EH (cell line): ENCODE results near the gene RASA4B.
"Not testable (repeated sequence)": the region's sequence is repeated elsewhere in the genome, so short reads cannot be mapped to it uniquely, and the experiment has no call there.

Source experiments
- DNase-seq: peaks from one replicate; pipeline ENCODE4 v3.0.0-alpha.2; 2015; ENCODE audit warnings: low read depth

The RASA4B gene

GRCh38 chr7:102511860-102512522, 5.6 kb downstream of the RASA4B start:
- not testable (repeated sequence) for DNase-seq

GRCh38 chr7:102510575-102510974, 7.0 kb downstream of the RASA4B start:
- not testable (repeated sequence) for DNase-seq

- not testable (repeated sequence) for DNase-seq
Observed at GRCh38 chr7:102507410-102508088, 10.0 kb downstream of the RASA4B start.

GRCh38 chr7:102505298-102506185, 12.0 kb downstream of the RASA4B start:
- not testable (repeated sequence) for DNase-seq

GRCh38 chr7:102503141-102503540, 14.4 kb downstream of the RASA4B start:
- DNase-seq: not testable (repeated sequence)

GRCh38 chr7:102498321-102498720, 19.3 kb downstream of the RASA4B start:
- not testable (repeated sequence) for DNase-seq

- DNase-seq: not testable (repeated sequence)
Observed at GRCh38 chr7:102497308-102497707, 20.3 kb downstream of the RASA4B start.

GRCh38 chr7:102496861-102497260, 20.7 kb downstream of the RASA4B start:
- DNase-seq: not testable (repeated sequence)

- not testable (repeated sequence) for DNase-seq
Observed at GRCh38 chr7:102494473-102495149, 23.0 kb downstream of the RASA4B start.

- not testable (repeated sequence) for DNase-seq
Observed at GRCh38 chr7:102494026-102494425, 23.6 kb downstream of the RASA4B start.

GRCh38 chr7:102493220-102493935, 24.2 kb downstream of the RASA4B start:
- not testable (repeated sequence) for DNase-seq

GRCh38 chr7:102490529-102491075, 27.0 kb downstream of the RASA4B start:
- DNase-seq: not testable (repeated sequence)

GRCh38 chr7:102484317-102484716, 33.3 kb downstream of the RASA4B start:
- not testable (repeated sequence) for DNase-seq

GRCh38 chr7:102481962-102482361, 35.6 kb downstream of the RASA4B start:
- not testable (repeated sequence) for DNase-seq

- DNase-seq: not testable (repeated sequence)
Observed at GRCh38 chr7:102479982-102480637, 37.5 kb downstream of the RASA4B start.

- DNase-seq: not testable (repeated sequence)
Observed at GRCh38 chr7:102479209-102479584, 38.4 kb downstream of the RASA4B start.

- peak; percentile 57 for DNase-seq
Observed at GRCh38 chr7:102478314-102479208, 39.0 kb downstream of the RASA4B start, which contains the start of gene POLR2J. POLR2J (minus strand) TSS chr7:102478922; CDS start chr7:102478860, 62 bp downstream.

- DNase-seq: not testable (repeated sequence)
Observed at GRCh38 chr7:102474736-102475435, 42.7 kb downstream of the RASA4B start.
